Body of pancreas (tissue), 4 donors: Measurements from ENCODE around the gene SLC26A2. TPM values are rescaled to one million over a fixed set of nuclear protein-coding genes. Genes with fewer than 3 reads are reported as not detected.

Source experiments
- ATAC-seq: fragments of 150-250 bp; one replicate; pipeline ENCODE4 v1.9.1; 2016
- DNase-seq, 4 donors: peaks; one replicate each; pipeline ENCODE4 v3.0.0-alpha.2; 2019
- H3K27ac ChIP-seq, 4 donors: fragments of 200-600 bp; sonication (generic); 1 replicate in 3 of 4; 2 replicates in 1 of 4; pipeline versions ENCODE4 v1.5.1 to v1.6.1; 2016 to 2019; ENCODE audit warnings: mild to moderate bottlenecking in 1 of 4, mixed read lengths in 1 of 4, moderate library complexity in 1 of 4
- H3K27me3 ChIP-seq, 2 donors: fragments of 200-600 bp; sonication (generic); one replicate each; pipeline ENCODE4 v1.6.0; 2016; ENCODE audit warnings: mild to moderate bottlenecking in 1 of 2
- H3K36me3 ChIP-seq, 2 donors: fragments of 200-600 bp; sonication (generic); replicated peaks in 1 of 2; 2 replicates each; pipeline ENCODE4 v1.5.1; 2016; ENCODE audit warnings: low read depth in 2 of 2; ENCODE audit not compliant: insufficient read depth in 1 of 2
- H3K4me1 ChIP-seq: fragments of 200-600 bp; sonication (generic); one replicate; pipeline ENCODE4 v1.6.0; 2016
- H3K4me3 ChIP-seq, 2 donors: fragments of 200-600 bp; sonication (generic); 1 replicate in 1 of 2; 2 replicates in 1 of 2; pipeline ENCODE4 v1.5.1; 2016 to 2019
- H3K9me3 ChIP-seq, 3 donors: fragments of 200-600 bp; sonication (generic); 1 replicate in 2 of 3; 2 replicates in 1 of 3; pipeline ENCODE4 v1.5.1; 2016
- POLR2A ChIP-seq, 3 donors: fragments of 450-650 bp; IDR thresholded peaks; one replicate each; pipeline ENCODE4 v1.6.1; 2016; ENCODE audit warnings: antibody characterized with exemption in 3 of 3, mild to moderate bottlenecking in 2 of 3
- WGBS, 2 donors: methylation state at CpG; one replicate each; pipeline ENCODE4 v1.1.5; 2017; 5-methylcytosine and 5-hydroxymethylcytosine counted together
- intact Hi-C: fragments of 100-400 bp; cut with DNase I; formaldehyde crosslinking; loops from one replicate; pipeline ENCODE4 v1.15.1; 2023
- total RNA-seq, 2 donors: library from RNA; depleted of rRNA; stranded (reverse); fragments of >200 nt; gene quantifications; one replicate each; pipeline ENCODE4 v1.1.0, GENCODE V29; 2016
- TF ChIP-seq, protein P1 (sequence below), 7 experiments: fragments of 450-650 bp in 4 of 7; fragments of 200-600 bp in 3 of 7; sonication (generic) in 3 of 7; IDR thresholded peaks; one replicate each; pipeline ENCODE4 v1.5.1; 2016 to 2019; ENCODE audit warnings: antibody characterized with exemption in 7 of 7

The SLC26A2 gene
- total RNA-seq, 2 donors from 2014 or later: 2.3 to 6.5 TPM

DNA sequence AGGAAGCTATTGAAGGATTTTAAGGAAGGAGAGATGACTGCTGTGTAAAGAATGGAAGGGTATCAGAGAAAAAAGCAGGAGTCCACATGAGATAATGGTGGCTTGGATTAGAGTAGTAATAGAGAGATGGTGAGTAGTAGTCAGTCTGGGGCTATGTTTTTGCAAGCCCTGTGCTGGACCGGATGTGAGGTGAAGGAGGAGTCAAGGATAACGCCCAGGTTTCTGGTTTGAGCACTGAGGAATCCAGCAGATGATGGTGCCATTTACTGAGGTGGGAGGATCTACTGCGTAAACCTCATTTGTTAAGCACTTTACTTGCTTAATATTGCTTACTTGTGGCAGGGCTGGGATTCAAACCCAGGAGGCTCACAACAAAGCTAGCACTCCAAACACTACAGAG is 38.8 kb downstream of the SLC26A2 start:
- peaks cover 36% of the 10 kb centered on the region for H3K4me1 ChIP-seq
- 67 to 73% methylated on average over 3 of the region's 3 CpGs for WGBS, 2 donors
- H3K27ac ChIP-seq: peak overlapping the region; percentile 72 to 93 (median 86)
- DNase-seq (no peak), ATAC-seq (no peak)
- peaks cover 0 to 3% of the 10 kb centered on the region in 2 donors for H3K36me3 ChIP-seq
- H3K27me3 ChIP-seq: no peaks in the 10 kb centered on the region
- no peak overlapping the region for H3K4me3 ChIP-seq
- intact Hi-C loops: loop anchor here (10.0 kb wide), 2 partner anchors 55 to 365 kb away; partner anchors contain the start of gene PDE6A
- H3K9me3 ChIP-seq: no peaks in the 10 kb centered on the region
- no peak for TF ChIP-seq POLR2A (IDR thresholded peaks at IDR 0.05)
- TF ChIP-seq, protein P1, sequence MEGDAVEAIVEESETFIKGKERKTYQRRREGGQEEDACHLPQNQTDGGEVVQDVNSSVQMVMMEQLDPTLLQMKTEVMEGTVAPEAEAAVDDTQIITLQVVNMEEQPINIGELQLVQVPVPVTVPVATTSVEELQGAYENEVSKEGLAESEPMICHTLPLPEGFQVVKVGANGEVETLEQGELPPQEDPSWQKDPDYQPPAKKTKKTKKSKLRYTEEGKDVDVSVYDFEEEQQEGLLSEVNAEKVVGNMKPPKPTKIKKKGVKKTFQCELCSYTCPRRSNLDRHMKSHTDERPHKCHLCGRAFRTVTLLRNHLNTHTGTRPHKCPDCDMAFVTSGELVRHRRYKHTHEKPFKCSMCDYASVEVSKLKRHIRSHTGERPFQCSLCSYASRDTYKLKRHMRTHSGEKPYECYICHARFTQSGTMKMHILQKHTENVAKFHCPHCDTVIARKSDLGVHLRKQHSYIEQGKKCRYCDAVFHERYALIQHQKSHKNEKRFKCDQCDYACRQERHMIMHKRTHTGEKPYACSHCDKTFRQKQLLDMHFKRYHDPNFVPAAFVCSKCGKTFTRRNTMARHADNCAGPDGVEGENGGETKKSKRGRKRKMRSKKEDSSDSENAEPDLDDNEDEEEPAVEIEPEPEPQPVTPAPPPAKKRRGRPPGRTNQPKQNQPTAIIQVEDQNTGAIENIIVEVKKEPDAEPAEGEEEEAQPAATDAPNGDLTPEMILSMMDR (IDR thresholded peaks at IDR 0.05): no peak

DNA sequence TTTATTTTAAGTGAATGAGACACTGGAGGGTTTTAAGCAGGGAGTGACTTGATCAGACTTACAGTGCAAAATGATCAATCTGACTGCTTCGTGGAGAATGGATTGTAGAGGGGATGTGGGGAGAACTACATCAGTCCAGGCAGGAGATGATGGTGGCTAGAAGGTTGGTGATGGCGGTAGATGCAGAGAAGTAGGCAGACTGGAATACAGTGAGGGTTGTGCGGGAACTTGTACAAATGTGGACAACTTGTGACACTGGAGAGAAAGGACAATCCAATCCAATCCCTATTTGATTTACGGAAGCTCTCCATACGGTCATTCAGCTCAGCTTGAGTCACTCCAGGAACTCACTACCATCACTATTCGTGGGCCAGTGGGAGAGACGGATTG is 39.3 kb downstream of the SLC26A2 start:
- ATAC-seq (no peak), DNase-seq (no peak)
- H3K36me3 ChIP-seq: peaks cover 0 to 2% of the 10 kb centered on the region in 2 donors
- 10 to 13% methylated on average over 7 of the region's 7 CpGs for WGBS, 2 donors
- H3K27me3 ChIP-seq: no peaks in the 10 kb centered on the region
- intact Hi-C loops: loop anchor here (10.0 kb wide), 2 partner anchors 55 to 365 kb away; partner anchors contain the start of gene PDE6A
- H3K4me1 ChIP-seq: peaks cover 36% of the 10 kb centered on the region
- peak overlapping the region; percentile 72 to 93 (median 86) for H3K27ac ChIP-seq
- H3K9me3 ChIP-seq: no peaks in the 10 kb centered on the region
- peak overlapping the region; percentile 28 to 71 for H3K4me3 ChIP-seq
- TF ChIP-seq, protein P1 (IDR thresholded peaks at IDR 0.05): no peak
- TF ChIP-seq POLR2A (IDR thresholded peaks at IDR 0.05): no peak

DNA sequence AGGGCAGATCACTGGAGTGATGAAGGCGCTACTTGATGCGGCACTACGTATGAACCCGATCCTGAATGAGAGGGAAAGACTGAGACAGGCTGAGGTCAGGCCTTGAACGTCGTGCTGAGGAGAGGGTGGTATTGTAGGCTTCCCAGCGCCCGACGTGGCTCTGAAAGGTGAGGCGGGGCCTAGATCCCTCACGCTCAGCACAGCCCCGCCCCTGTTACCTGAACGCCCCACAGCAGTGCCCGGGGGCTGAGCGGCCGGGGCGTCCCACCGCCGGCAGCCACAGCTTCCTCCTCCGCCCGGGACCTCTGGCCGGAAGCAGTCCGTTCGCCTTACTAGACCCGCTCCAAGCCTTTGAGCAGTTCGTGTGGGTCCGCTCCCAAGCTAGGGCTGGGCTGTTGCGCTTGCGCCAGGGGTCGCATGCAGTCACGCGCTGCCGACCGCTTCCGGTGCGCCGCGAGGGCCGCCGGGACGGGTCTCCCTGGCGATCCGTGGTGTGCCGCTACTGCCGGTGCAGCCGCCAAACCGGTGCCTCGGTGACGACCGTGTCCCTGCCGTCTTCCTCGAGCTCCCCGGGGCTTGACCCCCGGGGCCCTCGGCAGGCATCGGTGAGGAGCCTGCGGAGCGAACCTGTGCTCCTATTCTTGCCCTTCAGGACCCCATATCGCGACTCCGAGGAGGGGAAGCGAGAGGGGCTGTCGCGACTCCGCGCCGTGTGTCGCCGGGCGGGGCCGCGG is 39.9 kb downstream of the SLC26A2 start, which contains the start of the genes HMGXB3 and TIGD6:
Gene HMGXB3, plus strand, starts transcription at position 484 of the 734 bp plus-strand sequence. CDS start 4,114 bp downstream, outside the sequence.
Gene TIGD6, minus strand, starts transcription at position 399 of the 734 bp plus-strand sequence. CDS start 4,306 bp downstream, outside the sequence.
- peak; percentile 81 to 94 (median 93) for TF ChIP-seq POLR2A (IDR thresholded peaks at IDR 0.05)
- TF ChIP-seq, protein P1 (IDR thresholded peaks at IDR 0.05): peak in 3 of 7 experiments; percentile 16 to 19 (median 18)
- intact Hi-C loops: no loop called here

DNA sequence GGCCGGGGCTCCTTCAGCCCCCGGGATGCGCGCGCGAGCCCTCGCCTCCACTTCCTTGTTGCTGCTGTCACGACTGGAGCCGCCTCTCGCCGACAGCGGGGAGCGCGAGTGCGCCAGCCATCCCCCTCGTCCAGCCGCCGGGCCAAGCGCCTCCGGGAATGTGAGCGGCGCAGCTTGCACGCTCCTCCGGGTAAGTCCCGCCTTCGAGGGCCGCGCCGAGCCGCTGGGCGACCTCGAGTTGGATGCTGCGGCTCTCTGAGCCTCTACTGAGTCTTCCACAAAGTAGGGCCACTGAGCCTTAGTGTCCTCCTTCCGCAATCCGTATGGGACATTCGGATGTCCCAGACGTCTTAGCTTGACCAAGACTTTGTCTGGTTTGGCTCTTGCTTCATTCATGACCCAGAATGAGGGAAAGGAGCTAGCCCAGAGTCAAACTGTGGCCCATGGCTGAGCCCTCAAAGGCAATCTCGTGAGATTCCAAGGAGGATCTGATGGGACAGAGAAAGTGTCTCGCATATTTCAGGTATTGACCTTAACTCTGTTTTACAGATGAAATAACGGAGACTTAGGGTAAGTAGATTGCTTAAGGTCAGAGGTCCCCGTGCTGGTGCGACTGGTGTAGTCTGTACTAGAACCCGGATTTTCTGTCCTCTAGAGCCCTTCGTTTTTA is 40.6 kb downstream of the SLC26A2 start:
- Histone ChIP-seq H3K36me3 (peaks cover 0 to 2% of the 10 kb centered on the region in 2 donors), H3K27me3 (no peaks in the 10 kb centered on the region), H3K27ac (peak overlapping the region; percentile 72 to 93 (median 86)), H3K4me3 (peak overlapping the region; percentile 71 to 91), H3K4me1 (peaks cover 36% of the 10 kb centered on the region), H3K9me3 (no peaks in the 10 kb centered on the region)
- TF ChIP-seq, protein P1 (IDR thresholded peaks at IDR 0.05): no peak
- no peak for TF ChIP-seq POLR2A (IDR thresholded peaks at IDR 0.05)
- peak; percentile 35 for ATAC-seq
- 0 to 1% methylated on average over 7 to 44 of the region's 44 CpGs for WGBS, 2 donors
- intact Hi-C loops: no loop called here
- peak; percentile 40 to 44 (median 43) for DNase-seq

More for the DNA sequence above, 39.9 kb downstream of the SLC26A2 start, which contains the start of the genes HMGXB3 and TIGD6:
- no peaks in the 10 kb centered on the region for H3K9me3 ChIP-seq
- DNase-seq (peak; percentile 91 to 96 (median 95)), ATAC-seq (peak; percentile 94)
- peak within 1 kb of the TSS; percentile 71 to 91 for H3K4me3 ChIP-seq
- H3K4me1 ChIP-seq: peaks cover 36% of the 10 kb centered on the region
- no peaks in the 10 kb centered on the region for H3K36me3 ChIP-seq
- no peaks in the 10 kb centered on the region for H3K27me3 ChIP-seq
- WGBS, 2 donors: 0 to 1% methylated on average over 12 to 72 of the region's 72 CpGs
- peak within 1 kb of the TSS; percentile 72 to 93 (median 86) for H3K27ac ChIP-seq
